ENCODE measurements around the gene PLXNB1.

Gene PLXNB1

GRCh38 chr3:48356419-48356818, 73.5 kb downstream of the PLXNB1 start:
- no peak for TF ChIP-seq CTCF (IDR thresholded peaks at IDR 0.05; ENCODE audit: control insufficient read depth, extremely low read depth, insufficient read depth)
- H3K4me3 ChIP-seq (ENCODE audit: low read depth, low read length) = no peak overlapping the region
- no peak for DNase-seq (ENCODE audit: low read depth)

GRCh38 chr3:48353987-48354386, 75.9 kb downstream of the PLXNB1 start:
- no peak overlapping the region for H3K4me3 ChIP-seq (ENCODE audit: low read depth, low read length)
- DNase-seq (ENCODE audit: low read depth) = no peak
- no peak for TF ChIP-seq CTCF (IDR thresholded peaks at IDR 0.05; ENCODE audit: control insufficient read depth, extremely low read depth, insufficient read depth)

Data from LNCaP clone FGC (cell line).